ENCODE results near the gene TSGA10. TPM values are rescaled to one million over a fixed set of nuclear protein-coding genes. Genes with fewer than 3 reads are reported as not detected.

The TSGA10 gene
- total and polyA plus RNA-seq, 2 donors (not counting 3 experiments of a cell fraction or from before 2014, with no cell fraction given), result 0.12 to 2.7 TPM

DNA sequence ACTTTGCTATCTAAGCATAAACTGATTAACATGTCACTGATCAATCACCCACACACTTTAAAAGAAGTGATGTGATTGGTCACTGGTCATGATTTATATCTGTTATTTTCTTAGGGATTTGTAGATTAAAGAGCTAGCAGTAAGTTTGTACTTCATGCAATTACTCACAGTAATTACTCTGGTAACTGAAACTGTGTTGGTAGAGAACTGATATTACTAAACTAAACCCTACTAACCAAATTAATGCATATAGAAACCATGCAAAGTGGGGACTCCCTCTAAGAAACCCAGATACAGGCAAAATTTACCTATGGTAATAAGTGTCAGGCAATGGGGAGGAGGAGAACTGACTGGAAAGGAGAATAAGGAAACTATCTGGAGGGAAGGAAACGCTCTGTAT lies 58.0 kb downstream of the TSGA10 start:
- no peak for DNase-seq (ENCODE audit: low read depth, low spot score)
- Histone ChIP-seq H3K79me2 (ENCODE audit: control insufficient read depth, insufficient read depth, low read length) (no peaks in the 10 kb centered on the region), H3K9me1 (replicated peaks; ENCODE audit: control insufficient read depth, extremely low read depth, insufficient read depth, low read length) (no peaks in the 10 kb centered on the region), H2AFZ (ENCODE audit: low read depth, low read length) (no peak overlapping the region), H3K27ac (ENCODE audit: insufficient read depth, low read depth, low read length) (no peak overlapping the region), H3K9me3 (replicated peaks; ENCODE audit: control insufficient read depth, insufficient read depth, low read length) (no peaks in the 10 kb centered on the region), H3K9ac (replicated peaks; ENCODE audit: extremely low read depth, insufficient read depth, low read length) (no peak overlapping the region), H3K4me3 (replicated peaks in 1 of 3; ENCODE audit: insufficient read depth in 1 of 3, low read depth in 1 of 3, low read length in 3 of 3) (no peak overlapping the region), H3K36me3 (ENCODE audit: control insufficient read depth in 2 of 2, extremely low read depth in 1 of 2, insufficient read depth in 2 of 2, low read length in 2 of 2) (no peaks in the 10 kb centered on the region), H3K4me1 (ENCODE audit: control insufficient read depth, extremely low read depth, insufficient read depth, low read length) (no peaks in the 10 kb centered on the region), H4K20me1 (replicated peaks; ENCODE audit: control insufficient read depth, extremely low read depth, insufficient read depth, low read length) (no peaks in the 10 kb centered on the region), H3K4me2 (ENCODE audit: insufficient read depth, low read length) (no peak overlapping the region), H3K27me3 (ENCODE audit: control insufficient read depth in 2 of 2, insufficient read depth in 2 of 2, low read length in 2 of 2) (no peaks in the 10 kb centered on the region)
- dilution Hi-C loops (cut with MboI; ENCODE audit: extremely low pct_ligation_motif_present, low sequenced_read_pairs) (no loop called here), intact Hi-C loops (cut with micrococcal nuclease) (no loop called here)
- TF ChIP-seq JUN (IDR thresholded peaks at IDR 0.05; ENCODE audit: borderline replicate concordance, insufficient read depth, insufficient read length, low read depth) (no peak), POLR2A (IDR thresholded peaks at IDR 0.05; ENCODE audit: low read depth, low read length) (no peak), POLR2AphosphoS5 (IDR thresholded peaks at IDR 0.05; ENCODE audit: insufficient read depth, low read depth, low read length) (no peak), FOS (IDR thresholded peaks at IDR 0.05; ENCODE audit: borderline replicate concordance, insufficient read depth, low read length) (no peak), MYC (IDR thresholded peaks at IDR 0.05; ENCODE audit: low read depth, low read length) (no peak)
- TF ChIP-seq, protein P1, sequence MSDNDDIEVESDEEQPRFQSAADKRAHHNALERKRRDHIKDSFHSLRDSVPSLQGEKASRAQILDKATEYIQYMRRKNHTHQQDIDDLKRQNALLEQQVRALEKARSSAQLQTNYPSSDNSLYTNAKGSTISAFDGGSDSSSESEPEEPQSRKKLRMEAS (IDR thresholded peaks at IDR 0.05; ENCODE audit: insufficient read depth, insufficient read length), result no peak
- TF ChIP-seq, protein P2, sequence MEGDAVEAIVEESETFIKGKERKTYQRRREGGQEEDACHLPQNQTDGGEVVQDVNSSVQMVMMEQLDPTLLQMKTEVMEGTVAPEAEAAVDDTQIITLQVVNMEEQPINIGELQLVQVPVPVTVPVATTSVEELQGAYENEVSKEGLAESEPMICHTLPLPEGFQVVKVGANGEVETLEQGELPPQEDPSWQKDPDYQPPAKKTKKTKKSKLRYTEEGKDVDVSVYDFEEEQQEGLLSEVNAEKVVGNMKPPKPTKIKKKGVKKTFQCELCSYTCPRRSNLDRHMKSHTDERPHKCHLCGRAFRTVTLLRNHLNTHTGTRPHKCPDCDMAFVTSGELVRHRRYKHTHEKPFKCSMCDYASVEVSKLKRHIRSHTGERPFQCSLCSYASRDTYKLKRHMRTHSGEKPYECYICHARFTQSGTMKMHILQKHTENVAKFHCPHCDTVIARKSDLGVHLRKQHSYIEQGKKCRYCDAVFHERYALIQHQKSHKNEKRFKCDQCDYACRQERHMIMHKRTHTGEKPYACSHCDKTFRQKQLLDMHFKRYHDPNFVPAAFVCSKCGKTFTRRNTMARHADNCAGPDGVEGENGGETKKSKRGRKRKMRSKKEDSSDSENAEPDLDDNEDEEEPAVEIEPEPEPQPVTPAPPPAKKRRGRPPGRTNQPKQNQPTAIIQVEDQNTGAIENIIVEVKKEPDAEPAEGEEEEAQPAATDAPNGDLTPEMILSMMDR (IDR thresholded peaks at IDR 0.05; ENCODE audit: extremely low read depth in 1 of 2, insufficient read depth in 1 of 2, low read depth in 1 of 2, low read length in 2 of 2), result no peak
- CTCF ChIA-PET, result no interaction called here
- FAIRE-seq, result no peak
- no TSS peak for BruUV-seq (replicated peaks)
- POLR2A ChIA-PET, result no interaction called here

Measured in endothelial cell of umbilical vein (primary cell).